Measurements from ENCODE around the gene SNX19. TPM values are rescaled to one million over a fixed set of nuclear protein-coding genes. Genes with fewer than 3 reads are reported as not detected.

SNX19 gene
- total and polyA plus RNA-seq, 2 of the 4 experiments (the other 2 are of a cell fraction), result 35.9 to 113 TPM

DNA sequence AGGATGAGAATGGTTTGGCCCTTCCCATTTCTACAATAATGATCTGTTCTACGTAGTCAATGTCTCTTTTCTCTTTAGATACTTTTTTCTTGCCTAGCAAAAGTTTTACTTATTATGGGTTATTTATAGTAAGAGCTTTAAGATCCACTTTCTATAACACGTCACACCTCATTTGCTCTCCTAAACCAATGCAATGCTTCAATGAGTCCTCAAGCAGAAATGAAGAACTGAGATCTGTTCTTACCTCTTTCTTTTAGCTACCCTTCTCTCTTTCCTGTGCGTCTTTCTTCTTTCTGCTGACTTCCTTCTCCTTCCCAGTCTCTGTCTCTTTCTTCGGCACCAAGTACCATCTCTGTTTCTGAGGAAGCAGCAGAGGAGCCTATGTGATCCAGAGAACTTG lies 61.8 kb downstream of the SNX19 start:
- Histone ChIP-seq H3K9me1 (ENCODE audit: insufficient read depth, low read length) (no peaks in the 10 kb centered on the region), H3K23ac (ENCODE audit: low read depth, low read length) (no peak overlapping the region), H4K20me1 (ENCODE audit: insufficient read depth, low read length) (no peaks in the 10 kb centered on the region), H3K56ac (ENCODE audit: extremely low read depth, insufficient read depth, low read length) (no peak overlapping the region), H2AFZ (replicated peaks; ENCODE audit: low read length, poor library complexity) (no peak overlapping the region), H3K4me3 (ENCODE audit: insufficient read depth, low read depth, low read length) (no peak overlapping the region), H3K27me3 (ENCODE audit: control insufficient read depth, insufficient read depth, low read length) (no peaks in the 10 kb centered on the region; the same call in 1 of the 2 replicates), H2BK20ac (ENCODE audit: low read depth, low read length) (no peak overlapping the region), H2AK5ac (ENCODE audit: low read depth, low read length) (no peak overlapping the region), H3K18ac (ENCODE audit: low read depth, low read length) (no peak overlapping the region), H2BK120ac (ENCODE audit: low read depth, low read length) (no peak overlapping the region; the same call in 1 of the 2 replicates), H3K27ac (ENCODE audit: insufficient read depth, low read length) (no peak overlapping the region), H4K91ac (ENCODE audit: insufficient read depth, low read depth, low read length) (no peak overlapping the region), H2BK5ac (ENCODE audit: low read depth, low read length, poor library complexity, severe bottlenecking) (no peak overlapping the region), H2AK9ac (replicated peaks; ENCODE audit: low read depth, low read length, poor library complexity) (no peak overlapping the region), H4K8ac (ENCODE audit: low read depth in 2 of 2, low read length in 2 of 2) (no peak overlapping the region), H3K14ac (replicated peaks; ENCODE audit: low read depth, low read length) (no peak overlapping the region), H3K9ac (ENCODE audit: low read depth, low read length) (no peak overlapping the region), H3K79me1 (ENCODE audit: low read depth in 1 of 2, low read length in 2 of 2) (no peaks in the 10 kb centered on the region), H3K4me2 (ENCODE audit: low read depth, low read length) (no peak overlapping the region), H3K4ac (ENCODE audit: low read depth, low read length) (no peak overlapping the region), H2BK15ac (ENCODE audit: low read depth, low read length) (no peak overlapping the region), H3K9me3 (ENCODE audit: control insufficient read depth, insufficient read depth, low read length) (no peaks in the 10 kb centered on the region), H3K36me3 (ENCODE audit: control insufficient read depth, insufficient read depth, low read length) (no peaks in the 10 kb centered on the region), H3K4me1 (ENCODE audit: control insufficient read depth, insufficient read depth, low read length) (peaks cover 10% of the 10 kb centered on the region), H4K5ac (ENCODE audit: low read depth, low read length) (no peak overlapping the region)
- DNase-seq, result no peak
- POLR2A ChIA-PET (ENCODE audit: unreplicated experiment), result no interaction called here
- WGBS, 2 experiments (ENCODE audit: extremely low coverage in 2 of 2, insufficient read length in 1 of 2), result 90% methylated on average over 2 of the region's 4 CpGs; no CpG with 5 or more reads in 1 of the 2 experiments
- CTCF ChIA-PET, result no interaction called here
- intact Hi-C loops (cut with micrococcal nuclease) (no loop called here), in situ Hi-C loops (cut with MboI; ENCODE audit: low sequenced_read_pairs) (loop anchor here (5.0 kb wide), 1 partner anchor 417 kb away; no protein-coding TSS in a partner anchor), dilution Hi-C loops (cut with HindIII; ENCODE audit: low sequenced_read_pairs, unreplicated experiment) (loop anchor here (25.0 kb wide), 1 partner anchor 417 kb away; the partner anchor contains the start of genes ADAMTS15 and ADAMTS8)
- no peak for ATAC-seq (ENCODE audit: low read depth)
- TF ChIP-seq NFE2L2 (IDR thresholded peaks at IDR 0.05; ENCODE audit: low read depth, low read length) (no peak), MAFK (IDR thresholded peaks at IDR 0.05; ENCODE audit: low read depth, low read length) (no peak), RAD21 (IDR thresholded peaks at IDR 0.05; ENCODE audit: low read length) (no peak), FOS (IDR thresholded peaks at IDR 0.05; ENCODE audit: low read depth, low read length) (no peak), POLR2A (IDR thresholded peaks at IDR 0.05; ENCODE audit: low read depth, low read length) (no peak), MXI1 (IDR thresholded peaks at IDR 0.05; ENCODE audit: borderline replicate concordance, low read depth, low read length) (no peak), BHLHE40 (IDR thresholded peaks at IDR 0.05; ENCODE audit: low read depth, low read length) (no peak), CEBPB (IDR thresholded peaks at IDR 0.05; ENCODE audit: low read depth, low read length) (no peak), SMC3 (IDR thresholded peaks at IDR 0.05; ENCODE audit: low read depth, low read length) (no peak)
- TF ChIP-seq, protein P1, sequence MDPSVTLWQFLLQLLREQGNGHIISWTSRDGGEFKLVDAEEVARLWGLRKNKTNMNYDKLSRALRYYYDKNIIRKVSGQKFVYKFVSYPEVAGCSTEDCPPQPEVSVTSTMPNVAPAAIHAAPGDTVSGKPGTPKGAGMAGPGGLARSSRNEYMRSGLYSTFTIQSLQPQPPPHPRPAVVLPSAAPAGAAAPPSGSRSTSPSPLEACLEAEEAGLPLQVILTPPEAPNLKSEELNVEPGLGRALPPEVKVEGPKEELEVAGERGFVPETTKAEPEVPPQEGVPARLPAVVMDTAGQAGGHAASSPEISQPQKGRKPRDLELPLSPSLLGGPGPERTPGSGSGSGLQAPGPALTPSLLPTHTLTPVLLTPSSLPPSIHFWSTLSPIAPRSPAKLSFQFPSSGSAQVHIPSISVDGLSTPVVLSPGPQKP (IDR thresholded peaks at IDR 0.05; ENCODE audit: borderline replicate concordance, low read depth, low read length), result no peak
- TF ChIP-seq, protein P2, sequence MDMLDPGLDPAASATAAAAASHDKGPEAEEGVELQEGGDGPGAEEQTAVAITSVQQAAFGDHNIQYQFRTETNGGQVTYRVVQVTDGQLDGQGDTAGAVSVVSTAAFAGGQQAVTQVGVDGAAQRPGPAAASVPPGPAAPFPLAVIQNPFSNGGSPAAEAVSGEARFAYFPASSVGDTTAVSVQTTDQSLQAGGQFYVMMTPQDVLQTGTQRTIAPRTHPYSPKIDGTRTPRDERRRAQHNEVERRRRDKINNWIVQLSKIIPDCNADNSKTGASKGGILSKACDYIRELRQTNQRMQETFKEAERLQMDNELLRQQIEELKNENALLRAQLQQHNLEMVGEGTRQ (IDR thresholded peaks at IDR 0.05; ENCODE audit: low read depth, low read length), result no peak
- BruUV-seq (replicated peaks), result no TSS peak
